Parathyroid adenoma (tissue), 2 donors: ENCODE measurements around the gene ABHD17A.

Experiments
- H2AFZ ChIP-seq: fragments of 300-600 bp; sonication (generic); one replicate; pipeline ENCODE4 v1.7.0; 2017; ENCODE audit warnings: antibody characterized with exemption, mild to moderate bottlenecking
- H3K27ac ChIP-seq: fragments of 300-600 bp; sonication (generic); one replicate; pipeline ENCODE4 v1.7.0; 2017
- H3K27me3 ChIP-seq: fragments of 300-600 bp; sonication (generic); one replicate; pipeline ENCODE4 v1.7.0; 2017; ENCODE audit warnings: low read length; ENCODE audit not compliant: control insufficient read depth, insufficient read depth
- H3K36me3 ChIP-seq: fragments of 300-600 bp; sonication (generic); one replicate; pipeline ENCODE4 v1.7.0; 2017; ENCODE audit warnings: low read length; ENCODE audit not compliant: control insufficient read depth, insufficient read depth
- H3K4me1 ChIP-seq: fragments of 300-600 bp; sonication (generic); one replicate; pipeline ENCODE4 v1.7.0; 2017; ENCODE audit warnings: control low read depth
- H3K4me2 ChIP-seq: fragments of 300-600 bp; sonication (generic); one replicate; pipeline ENCODE4 v1.7.0; 2017; ENCODE audit warnings: low read length
- H3K4me3 ChIP-seq: fragments of 300-600 bp; sonication (generic); one replicate; pipeline ENCODE4 v1.7.0; 2017; ENCODE audit warnings: low read depth, low read length
- H3K79me2 ChIP-seq: fragments of 300-600 bp; sonication (generic); one replicate; pipeline ENCODE4 v1.7.0; 2017; ENCODE audit warnings: control low read depth
- H3K9ac ChIP-seq: fragments of 300-600 bp; sonication (generic); one replicate; pipeline ENCODE4 v1.7.0; 2017; ENCODE audit warnings: mild to moderate bottlenecking
- H3K9me3 ChIP-seq: fragments of 300-600 bp; sonication (generic); one replicate; pipeline ENCODE4 v1.7.0; 2017; ENCODE audit warnings: low read length; ENCODE audit not compliant: control insufficient read depth
- TF ChIP-seq, protein P1 (sequence below): fragments of 300-600 bp; sonication (generic); IDR thresholded peaks from one replicate; pipeline ENCODE4 v1.7.0; 2017; ENCODE audit warnings: antibody characterized with exemption, mild to moderate bottlenecking
- donor health status: primary hyperparathyroidism.

ABHD17A gene

DNA sequence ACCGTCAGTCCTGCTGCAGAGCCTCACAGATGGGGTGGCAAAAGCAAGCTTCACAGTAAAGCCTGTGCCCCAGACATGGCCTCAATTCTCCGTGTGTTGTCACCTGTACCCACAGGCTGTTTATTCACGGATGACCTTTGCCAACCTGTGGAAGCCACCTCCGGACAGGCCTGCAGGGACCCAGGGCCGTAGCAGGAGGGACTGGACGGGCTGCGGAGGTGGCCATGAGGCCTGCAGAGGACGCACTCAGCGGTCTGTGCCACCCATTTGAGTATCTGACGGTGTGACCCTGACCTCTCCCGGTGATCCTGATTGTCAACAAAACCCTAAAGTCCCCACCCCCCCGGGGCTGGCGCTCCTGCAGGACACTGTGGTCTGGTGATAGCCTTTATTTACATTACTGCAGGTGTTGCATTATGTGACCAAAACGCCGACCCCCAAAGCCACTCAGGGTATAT lies 14.1 kb downstream of the ABHD17A start:
- H3K4me1 ChIP-seq, result peaks cover 23% of the 10 kb centered on the region
- H3K27ac ChIP-seq, result no peak overlapping the region

DNA sequence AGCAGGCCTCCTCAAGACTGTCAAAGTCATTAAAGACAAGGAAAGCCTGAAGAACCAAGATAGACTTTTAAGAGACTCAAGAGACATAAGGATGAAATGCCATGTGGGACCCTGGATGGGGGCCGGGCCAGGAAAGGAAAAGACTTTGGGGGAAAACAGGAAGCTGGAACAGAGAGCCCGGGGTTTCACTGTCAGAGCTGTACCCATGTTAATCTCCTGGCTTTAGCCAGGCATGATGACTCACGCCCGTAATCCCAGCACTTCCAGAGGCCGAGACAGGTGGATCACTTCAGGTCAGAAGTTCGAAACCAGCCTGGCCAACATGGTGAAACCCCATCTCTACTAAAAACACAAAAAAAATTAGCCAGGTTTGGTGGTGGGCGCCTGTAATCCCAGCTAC lies 16.3 kb downstream of the ABHD17A start:
- Histone ChIP-seq H3K4me1 (peaks cover 12% of the 10 kb centered on the region), H3K79me2 (peaks cover 38% of the 10 kb centered on the region), H2AFZ (no peak overlapping the region), H3K4me2 (no peak overlapping the region), H3K4me3 (no peak overlapping the region), H3K27me3 (no peaks in the 10 kb centered on the region), H3K27ac (no peak overlapping the region), H3K36me3 (no peaks in the 10 kb centered on the region), H3K9me3 (no peaks in the 10 kb centered on the region), H3K9ac (no peak overlapping the region)
- TF ChIP-seq, protein P1, sequence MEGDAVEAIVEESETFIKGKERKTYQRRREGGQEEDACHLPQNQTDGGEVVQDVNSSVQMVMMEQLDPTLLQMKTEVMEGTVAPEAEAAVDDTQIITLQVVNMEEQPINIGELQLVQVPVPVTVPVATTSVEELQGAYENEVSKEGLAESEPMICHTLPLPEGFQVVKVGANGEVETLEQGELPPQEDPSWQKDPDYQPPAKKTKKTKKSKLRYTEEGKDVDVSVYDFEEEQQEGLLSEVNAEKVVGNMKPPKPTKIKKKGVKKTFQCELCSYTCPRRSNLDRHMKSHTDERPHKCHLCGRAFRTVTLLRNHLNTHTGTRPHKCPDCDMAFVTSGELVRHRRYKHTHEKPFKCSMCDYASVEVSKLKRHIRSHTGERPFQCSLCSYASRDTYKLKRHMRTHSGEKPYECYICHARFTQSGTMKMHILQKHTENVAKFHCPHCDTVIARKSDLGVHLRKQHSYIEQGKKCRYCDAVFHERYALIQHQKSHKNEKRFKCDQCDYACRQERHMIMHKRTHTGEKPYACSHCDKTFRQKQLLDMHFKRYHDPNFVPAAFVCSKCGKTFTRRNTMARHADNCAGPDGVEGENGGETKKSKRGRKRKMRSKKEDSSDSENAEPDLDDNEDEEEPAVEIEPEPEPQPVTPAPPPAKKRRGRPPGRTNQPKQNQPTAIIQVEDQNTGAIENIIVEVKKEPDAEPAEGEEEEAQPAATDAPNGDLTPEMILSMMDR, result no peak

More for the DNA sequence above, 14.1 kb downstream of the ABHD17A start:
- Histone ChIP-seq H3K27me3 (no peaks in the 10 kb centered on the region), H3K4me3 (no peak overlapping the region), H3K9me3 (no peaks in the 10 kb centered on the region), H3K4me2 (no peak overlapping the region), H3K9ac (no peak overlapping the region), H3K79me2 (peaks cover 44% of the 10 kb centered on the region), H3K36me3 (no peaks in the 10 kb centered on the region), H2AFZ (no peak overlapping the region)
- TF ChIP-seq, protein P1, result no peak

DNA sequence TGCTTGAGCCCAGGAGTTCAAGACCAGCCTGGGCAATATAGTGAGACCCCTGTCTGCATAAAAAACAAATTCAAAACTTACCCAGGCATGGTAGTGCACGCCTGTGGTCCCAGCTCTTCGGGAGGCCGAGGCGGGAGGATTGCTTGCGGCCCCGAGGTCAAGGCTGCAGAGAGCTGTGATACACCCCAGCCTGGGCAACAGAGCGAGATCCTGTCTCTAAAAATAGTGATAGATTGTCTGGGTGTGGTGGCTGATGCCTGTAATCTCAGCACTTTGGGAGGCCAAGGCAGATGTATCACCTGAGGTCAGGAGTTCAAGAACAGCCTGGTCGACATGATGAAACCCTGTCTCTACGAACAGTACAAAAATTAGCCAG lies 18.0 kb downstream of the ABHD17A start:
- H3K36me3 ChIP-seq, result no peaks in the 10 kb centered on the region
- no peak overlapping the region for H3K4me3 ChIP-seq
- TF ChIP-seq, protein P1, result no peak
- H3K4me2 ChIP-seq, result no peak overlapping the region
- H3K9ac ChIP-seq, result no peak overlapping the region
- H3K4me1 ChIP-seq, result no peaks in the 10 kb centered on the region
- H3K79me2 ChIP-seq, result peaks cover 29% of the 10 kb centered on the region
- H2AFZ ChIP-seq, result no peak overlapping the region
- H3K9me3 ChIP-seq, result no peaks in the 10 kb centered on the region
- H3K27me3 ChIP-seq, result no peaks in the 10 kb centered on the region
- no peak overlapping the region for H3K27ac ChIP-seq

DNA sequence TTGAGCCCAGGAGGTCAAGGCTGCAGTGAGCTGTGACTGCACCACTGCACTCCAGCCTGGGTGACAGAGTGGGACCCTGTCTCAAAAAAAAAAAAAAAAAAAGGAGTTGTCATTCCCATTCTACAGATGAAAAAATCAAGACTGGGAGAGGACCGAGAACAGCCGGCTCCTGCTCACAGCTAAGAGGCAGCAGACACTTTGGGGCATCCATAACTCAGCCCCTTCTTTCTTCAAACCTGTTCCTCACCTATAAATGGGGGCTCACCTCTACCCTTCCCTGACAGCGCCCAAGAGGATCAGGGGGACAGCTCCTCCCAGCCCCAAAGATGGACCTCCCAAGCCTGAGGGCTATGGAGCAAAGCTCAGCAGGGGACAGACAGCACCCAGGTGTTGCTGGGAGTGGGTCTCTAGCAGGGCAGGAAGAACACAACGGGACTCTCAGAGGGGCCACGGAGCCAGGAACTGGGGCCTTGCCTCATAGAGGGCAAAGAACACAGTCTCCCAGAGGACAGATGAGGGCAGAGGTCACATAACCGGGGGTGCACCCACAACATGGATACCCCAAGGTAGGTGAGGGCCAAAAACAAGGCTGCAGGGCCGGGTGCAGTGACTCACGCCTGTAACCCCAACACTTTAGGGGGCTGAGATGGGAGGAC lies 18.5 kb downstream of the ABHD17A start:
- Histone ChIP-seq H3K9me3 (no peaks in the 10 kb centered on the region), H3K27me3 (no peaks in the 10 kb centered on the region), H3K4me1 (no peaks in the 10 kb centered on the region), H3K9ac (no peak overlapping the region), H3K36me3 (no peaks in the 10 kb centered on the region), H3K4me2 (no peak overlapping the region), H3K4me3 (no peak overlapping the region), H3K79me2 (peaks cover 23% of the 10 kb centered on the region), H2AFZ (no peak overlapping the region), H3K27ac (no peak overlapping the region)
- TF ChIP-seq, protein P1, result no peak
